ENCODE data around the gene PTK6. TPM values are rescaled to one million over a fixed set of nuclear protein-coding genes. Genes with fewer than 3 reads are reported as not detected.

The PTK6 gene
- total RNA-seq, 1 donor from 2014 or later: not detected

DNA sequence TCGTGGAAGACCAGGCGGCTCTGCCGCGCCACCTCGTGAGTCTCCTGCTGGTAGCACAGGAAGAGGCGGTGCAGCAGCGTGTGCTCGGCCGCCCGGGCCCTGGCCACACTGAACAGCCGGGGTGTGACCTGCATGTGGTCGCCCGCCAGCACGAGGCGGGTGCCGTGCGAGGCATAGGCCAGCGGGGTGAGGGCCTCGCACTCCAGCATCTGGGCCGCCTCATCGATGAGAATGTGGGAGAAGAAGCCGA is 29.9 kb upstream of the PTK6 start:
- TF ChIP-seq, protein P1, sequence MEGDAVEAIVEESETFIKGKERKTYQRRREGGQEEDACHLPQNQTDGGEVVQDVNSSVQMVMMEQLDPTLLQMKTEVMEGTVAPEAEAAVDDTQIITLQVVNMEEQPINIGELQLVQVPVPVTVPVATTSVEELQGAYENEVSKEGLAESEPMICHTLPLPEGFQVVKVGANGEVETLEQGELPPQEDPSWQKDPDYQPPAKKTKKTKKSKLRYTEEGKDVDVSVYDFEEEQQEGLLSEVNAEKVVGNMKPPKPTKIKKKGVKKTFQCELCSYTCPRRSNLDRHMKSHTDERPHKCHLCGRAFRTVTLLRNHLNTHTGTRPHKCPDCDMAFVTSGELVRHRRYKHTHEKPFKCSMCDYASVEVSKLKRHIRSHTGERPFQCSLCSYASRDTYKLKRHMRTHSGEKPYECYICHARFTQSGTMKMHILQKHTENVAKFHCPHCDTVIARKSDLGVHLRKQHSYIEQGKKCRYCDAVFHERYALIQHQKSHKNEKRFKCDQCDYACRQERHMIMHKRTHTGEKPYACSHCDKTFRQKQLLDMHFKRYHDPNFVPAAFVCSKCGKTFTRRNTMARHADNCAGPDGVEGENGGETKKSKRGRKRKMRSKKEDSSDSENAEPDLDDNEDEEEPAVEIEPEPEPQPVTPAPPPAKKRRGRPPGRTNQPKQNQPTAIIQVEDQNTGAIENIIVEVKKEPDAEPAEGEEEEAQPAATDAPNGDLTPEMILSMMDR (IDR thresholded peaks at IDR 0.05; ENCODE audit: borderline replicate concordance): no peak
- no peak for DNase-seq
- Histone ChIP-seq H3K27ac (replicated peaks) (no peak overlapping the region), H3K36me3 (peaks cover 56% of the 10 kb centered on the region), H3K4me3 (no peak overlapping the region), H3K9me3 (replicated peaks) (no peaks in the 10 kb centered on the region), H3K4me1 (no peaks in the 10 kb centered on the region), H3K27me3 (ENCODE audit: low read depth) (no peaks in the 10 kb centered on the region)
- intact Hi-C loops (cut with micrococcal nuclease): no loop called here

DNA sequence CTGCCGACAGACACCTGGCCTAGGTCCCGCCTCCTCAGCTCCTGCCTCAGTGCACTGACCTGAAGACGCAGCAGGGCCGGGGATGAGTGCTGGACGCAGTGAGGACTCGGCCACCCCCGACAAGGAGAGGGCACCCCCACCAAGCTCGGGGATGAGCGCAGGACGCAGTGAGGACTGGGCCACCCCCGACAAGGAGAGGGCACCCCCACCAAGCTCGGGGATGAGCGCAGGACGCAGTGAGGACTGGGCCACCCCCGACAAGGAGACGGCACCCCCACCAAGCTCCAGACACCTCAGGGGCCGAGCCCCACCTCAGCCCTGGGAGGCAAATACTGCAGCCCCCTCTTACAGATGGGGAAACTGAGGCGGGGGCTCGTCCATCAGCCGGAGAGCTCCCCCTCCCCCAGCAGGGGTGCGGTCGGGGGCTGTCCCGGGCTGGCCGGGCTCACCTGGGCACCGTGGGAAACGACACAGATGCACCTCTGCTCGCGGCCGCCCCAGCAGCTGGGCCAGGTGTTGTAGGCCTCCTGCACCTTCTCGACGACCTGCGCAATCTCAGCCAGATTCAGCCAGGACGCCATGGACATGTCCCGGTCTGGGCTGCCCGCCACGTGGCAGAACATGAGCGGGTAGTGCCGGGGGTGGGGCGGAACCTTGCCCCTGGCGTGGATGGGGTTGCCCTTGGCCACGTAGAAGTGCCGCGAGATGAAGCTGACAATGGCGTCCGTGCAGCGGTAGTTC is 29.4 kb upstream of the PTK6 start:
- TF ChIP-seq, protein P1 (IDR thresholded peaks at IDR 0.05; ENCODE audit: borderline replicate concordance): no peak
- Histone ChIP-seq H3K4me3 (no peak overlapping the region), H3K27ac (replicated peaks) (no peak overlapping the region), H3K36me3 (peaks cover 58% of the 10 kb centered on the region), H3K4me1 (no peaks in the 10 kb centered on the region), H3K9me3 (replicated peaks) (no peaks in the 10 kb centered on the region), H3K27me3 (ENCODE audit: low read depth) (no peaks in the 10 kb centered on the region)
- intact Hi-C loops (cut with micrococcal nuclease): no loop called here
- no peak for DNase-seq

DNA sequence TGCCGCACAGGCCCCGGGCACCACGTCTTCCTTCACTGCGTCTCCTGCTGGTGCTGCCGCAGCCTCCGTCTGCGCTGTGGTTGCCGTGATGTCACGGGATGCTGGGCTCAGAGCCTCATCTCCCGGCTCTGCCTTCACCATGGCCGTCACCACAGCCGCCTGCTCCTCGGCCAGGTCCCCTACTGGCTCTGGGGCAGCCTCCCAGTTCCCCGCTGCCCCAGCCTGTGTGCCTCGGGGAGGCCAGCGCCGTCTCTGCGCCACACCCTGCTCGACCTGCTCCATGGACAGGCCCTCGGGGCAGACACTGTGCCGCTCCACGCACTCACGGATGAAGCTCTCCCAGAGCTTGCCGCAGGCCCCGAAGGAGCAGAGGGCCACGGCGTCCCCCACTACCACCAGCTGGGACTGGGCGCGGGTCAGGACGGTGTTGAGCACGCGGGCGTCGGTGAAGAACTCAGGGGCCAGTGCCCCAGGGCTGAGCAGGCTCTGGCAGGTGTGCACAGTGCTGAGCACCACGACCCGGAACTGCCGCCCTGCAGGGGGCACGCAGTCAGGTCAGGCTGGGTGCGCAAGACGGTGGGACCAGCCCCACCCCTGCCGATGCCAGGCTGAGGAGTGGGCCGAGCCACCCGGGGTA is 28.6 kb upstream of the PTK6 start:
- Histone ChIP-seq H3K36me3 (peaks cover 66% of the 10 kb centered on the region), H3K27ac (replicated peaks) (no peak overlapping the region), H3K9me3 (replicated peaks) (no peaks in the 10 kb centered on the region), H3K27me3 (ENCODE audit: low read depth) (no peaks in the 10 kb centered on the region), H3K4me1 (no peaks in the 10 kb centered on the region), H3K4me3 (no peak overlapping the region)
- intact Hi-C loops (cut with micrococcal nuclease): no loop called here
- TF ChIP-seq, protein P1 (IDR thresholded peaks at IDR 0.05; ENCODE audit: borderline replicate concordance): no peak
- DNase-seq: no peak

DNA sequence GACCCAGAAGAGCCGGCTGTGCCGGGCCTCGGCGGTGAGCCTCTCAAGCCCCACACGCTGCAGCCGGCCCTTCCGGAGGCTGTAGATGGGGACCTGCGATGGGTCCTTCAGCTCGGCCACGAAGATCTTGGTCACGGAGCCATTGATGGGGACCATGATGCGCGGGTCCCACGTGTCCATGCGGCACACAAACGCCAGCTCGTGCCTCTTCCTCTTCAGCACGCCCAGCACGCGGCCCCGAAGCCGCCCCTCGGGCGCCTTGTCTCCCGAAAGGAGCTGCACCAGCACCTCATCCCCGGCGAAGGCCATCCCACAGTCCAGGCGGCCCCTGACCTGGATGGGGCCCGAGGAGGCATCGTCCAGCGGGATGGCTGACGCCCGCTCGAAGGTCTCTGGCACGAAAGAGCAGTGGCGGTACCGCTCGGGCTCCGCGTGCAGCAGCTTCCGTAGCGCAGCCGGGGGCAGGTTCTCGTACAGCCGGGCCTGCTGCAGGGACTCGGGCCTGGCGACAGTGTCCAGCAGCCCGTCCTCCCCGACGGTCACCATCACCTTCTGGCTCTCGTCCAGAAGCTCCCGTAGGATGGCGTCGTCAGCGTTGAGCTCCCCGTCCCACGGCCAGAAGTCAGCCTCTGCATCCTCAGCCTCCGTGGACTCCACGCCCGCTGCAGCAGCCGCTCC is 28.0 kb upstream of the PTK6 start:
- TF ChIP-seq, protein P1 (IDR thresholded peaks at IDR 0.05; ENCODE audit: borderline replicate concordance): no peak
- H3K4me3 ChIP-seq: no peak overlapping the region
- H3K27me3 ChIP-seq (ENCODE audit: low read depth): no peaks in the 10 kb centered on the region
- intact Hi-C loops (cut with micrococcal nuclease): no loop called here
- no peaks in the 10 kb centered on the region for H3K4me1 ChIP-seq
- no peaks in the 10 kb centered on the region for H3K9me3 ChIP-seq (replicated peaks)
- H3K27ac ChIP-seq (replicated peaks): no peak overlapping the region
- H3K36me3 ChIP-seq: peaks cover 72% of the 10 kb centered on the region
- DNase-seq: no peak

DNA sequence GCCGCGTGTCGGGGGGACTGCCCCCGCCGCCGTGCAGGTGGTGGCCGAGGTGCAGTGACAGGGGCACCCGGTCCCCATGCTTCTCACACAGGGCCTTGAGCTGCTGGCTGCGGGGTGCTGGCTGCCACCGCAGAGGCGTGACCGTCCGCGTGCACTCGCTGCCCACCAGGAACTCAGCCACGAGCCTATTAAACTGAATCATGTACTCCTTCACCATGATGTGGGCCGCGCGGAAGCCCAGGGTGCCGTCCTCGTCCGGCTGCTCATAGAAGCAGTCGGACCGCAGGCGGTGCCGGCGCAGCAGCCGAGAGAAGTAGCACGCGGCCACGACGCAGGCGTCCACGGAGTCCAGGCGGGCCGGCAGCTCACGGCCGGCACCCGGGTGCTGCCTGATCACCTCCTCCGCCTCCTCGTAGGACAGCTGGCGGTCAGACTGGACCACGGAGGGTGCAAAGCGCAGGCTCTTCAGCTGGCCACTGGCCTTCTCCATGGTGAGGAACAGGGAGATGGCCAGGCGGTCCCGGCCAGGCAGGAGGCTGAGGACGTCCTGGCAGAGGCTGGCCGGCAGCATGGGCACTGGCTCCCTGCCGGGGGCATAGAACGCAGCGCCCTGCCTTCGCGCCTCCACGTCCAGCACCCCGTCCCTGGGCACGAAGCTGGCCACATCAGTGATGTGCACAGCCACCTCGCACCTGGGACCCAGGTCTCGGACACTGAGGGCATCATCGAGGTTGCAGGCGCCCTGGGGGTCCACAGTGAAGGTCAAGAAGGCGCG is 27.0 kb upstream of the PTK6 start:
- peaks cover 78% of the 10 kb centered on the region for H3K36me3 ChIP-seq
- H3K27me3 ChIP-seq (ENCODE audit: low read depth): no peaks in the 10 kb centered on the region
- intact Hi-C loops (cut with micrococcal nuclease): no loop called here
- no peak overlapping the region for H3K27ac ChIP-seq (replicated peaks)
- no peak overlapping the region for H3K4me3 ChIP-seq
- no peaks in the 10 kb centered on the region for H3K9me3 ChIP-seq (replicated peaks)
- H3K4me1 ChIP-seq: no peaks in the 10 kb centered on the region
- DNase-seq: no peak
- TF ChIP-seq, protein P1 (IDR thresholded peaks at IDR 0.05; ENCODE audit: borderline replicate concordance): no peak

All from left ventricle myocardium inferior (tissue), 1 donor.